Suprapubic skin (tissue), 4 donors: ENCODE results near the gene LRRFIP1.

Experiments
- POLR2A ChIP-seq, 2 donors: fragments of 450-650 bp; IDR thresholded peaks; one replicate each; pipeline ENCODE4 v1.6.1; 2017; ENCODE audit warnings: antibody characterized with exemption in 2 of 2, mild to moderate bottlenecking in 2 of 2, moderate library complexity in 2 of 2
- POLR2AphosphoS5 ChIP-seq, 3 donors: sonication (generic); formaldehyde crosslinking; IDR thresholded peaks; one replicate each; pipeline ENCODE4 v1.6.1; 2017; ENCODE audit warnings: antibody characterized with exemption in 3 of 3

DNA sequence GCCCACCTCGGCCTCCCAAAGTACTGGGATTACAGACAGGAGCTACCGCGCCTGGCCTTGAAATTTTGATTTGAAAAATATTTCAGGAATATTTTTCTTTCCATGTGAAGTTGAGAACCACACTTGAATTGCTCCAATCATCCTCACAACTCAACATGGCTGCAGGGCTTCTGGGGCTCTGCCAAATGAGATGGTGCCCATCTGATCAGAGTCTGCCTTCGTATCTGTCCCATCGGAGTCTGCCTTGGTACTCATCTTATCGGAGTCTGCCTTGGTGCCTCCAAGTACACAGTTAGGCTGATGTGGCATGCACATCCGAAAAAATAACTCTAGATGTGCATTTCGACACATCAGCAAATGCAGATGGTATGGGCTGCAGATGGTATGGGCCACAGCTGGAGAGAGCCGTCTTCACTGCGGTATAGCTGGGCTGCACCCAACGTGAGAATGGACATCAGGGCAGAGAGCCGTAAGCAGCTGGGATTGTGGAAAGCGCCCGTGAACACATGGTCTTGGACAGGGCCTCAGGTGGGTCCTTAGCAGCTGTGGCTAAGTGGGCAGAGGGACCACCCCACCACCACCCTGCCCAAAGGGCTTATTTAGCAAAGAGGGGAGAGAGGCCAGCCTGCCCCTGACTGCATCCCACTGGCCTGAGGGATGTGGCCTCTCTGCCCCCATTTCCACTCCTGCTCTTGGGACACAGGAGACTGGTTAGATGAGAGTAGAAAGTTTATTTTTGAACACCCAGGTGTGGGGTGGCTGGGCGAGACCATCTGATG is 119.1 kb downstream of the LRRFIP1 start:
- TF ChIP-seq POLR2A (IDR thresholded peaks at IDR 0.05), result no peak
- no peak for TF ChIP-seq POLR2AphosphoS5 (IDR thresholded peaks at IDR 0.05)
